Ectodermal cell (in vitro differentiated cells): Measurements from ENCODE around the gene CARNS1.
"Not testable (repeated sequence)": the region's sequence is repeated elsewhere in the genome, so short reads cannot be mapped to it uniquely, and the experiment has no call there.

Experiments used
- H3K27ac ChIP-seq: 2 replicates; pipeline ENCODE4 v1.7.0; 2013; ENCODE audit warnings: mild to moderate bottlenecking, low read depth, low read length; ENCODE audit not compliant: insufficient read depth, poor library complexity, severe bottlenecking
- H3K27me3 ChIP-seq: 2 replicates; pipeline ENCODE4 v1.7.0; 2013; ENCODE audit warnings: mild to moderate bottlenecking, low read length; ENCODE audit not compliant: insufficient read depth, control insufficient read depth, poor library complexity, severe bottlenecking
- H3K36me3 ChIP-seq: one replicate; pipeline ENCODE4 v1.7.0; 2013; ENCODE audit warnings: low read length; ENCODE audit not compliant: control insufficient read depth, insufficient read depth
- H3K4me1 ChIP-seq: one replicate; pipeline ENCODE4 v1.7.0; 2013; ENCODE audit warnings: low read length; ENCODE audit not compliant: control insufficient read depth, insufficient read depth
- H3K4me3 ChIP-seq: 2 replicates; pipeline ENCODE4 v1.7.0; 2013; ENCODE audit warnings: low read depth, low read length, control low read depth; ENCODE audit not compliant: insufficient read depth
- H3K9me3 ChIP-seq: 2 replicates; pipeline ENCODE4 v1.7.0; 2013; ENCODE audit warnings: mild to moderate bottlenecking, low read length, moderate library complexity; ENCODE audit not compliant: control insufficient read depth
- WGBS, 2 experiments: methylation state at CpG; one replicate each; pipeline ENCODE4 v1.1.7; 2013; ENCODE audit warnings: missing lambda C conversion rate in 2 of 2; 5-methylcytosine and 5-hydroxymethylcytosine counted together

Gene CARNS1

GRCh38 chr11:67421430-67422031 lies 6.1 kb downstream of the CARNS1 start:
- no peaks in the 10 kb centered on the region for H3K36me3 ChIP-seq
- peaks cover 23% of the 10 kb centered on the region for H3K27me3 ChIP-seq
- WGBS, 2 experiments = 78% methylated on average over 22 of the region's 22 CpGs
- H3K4me3 ChIP-seq = no peak overlapping the region
- no peaks in the 10 kb centered on the region for H3K9me3 ChIP-seq
- H3K4me1 ChIP-seq = peaks cover 5% of the 10 kb centered on the region
- H3K27ac ChIP-seq = no peak overlapping the region

DNA sequence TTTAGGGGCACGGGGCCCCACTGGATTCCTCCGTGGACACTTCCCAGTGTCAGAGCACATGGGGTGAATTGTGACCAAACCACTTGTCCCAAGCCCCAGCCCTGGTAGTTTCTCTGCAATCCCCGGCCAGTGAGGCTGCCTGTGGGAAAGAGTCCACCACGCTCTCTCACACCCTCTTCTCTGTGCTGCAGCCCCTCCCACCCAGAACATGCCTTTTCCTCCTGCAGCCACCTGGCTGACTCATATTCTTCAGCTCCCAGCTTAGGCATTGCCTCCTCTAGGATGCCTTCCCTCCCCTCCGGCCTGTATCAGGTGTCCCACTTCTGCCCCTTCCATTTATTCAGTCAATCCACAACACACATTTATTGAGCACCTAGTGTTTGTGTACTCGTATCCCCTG lies 7.4 kb downstream of the CARNS1 start:
- 74 to 81% methylated on average over 6 of the region's 6 CpGs for WGBS, 2 experiments
- peaks cover 20% of the 10 kb centered on the region for H3K27me3 ChIP-seq
- H3K36me3 ChIP-seq = no peaks in the 10 kb centered on the region

GRCh38 chr11:67423466-67423865 lies 8.0 kb downstream of the CARNS1 start:
- no peaks in the 10 kb centered on the region for H3K9me3 ChIP-seq
- H3K4me3 ChIP-seq = no peak overlapping the region
- peaks cover 19% of the 10 kb centered on the region for H3K27me3 ChIP-seq
- peaks cover 5% of the 10 kb centered on the region for H3K4me1 ChIP-seq
- no peak overlapping the region for H3K27ac ChIP-seq
- WGBS, 2 experiments = 96% methylated on average over 13 of the region's 13 CpGs
- no peaks in the 10 kb centered on the region for H3K36me3 ChIP-seq

More for the DNA sequence above, 7.4 kb downstream of the CARNS1 start:
- peaks cover 5% of the 10 kb centered on the region for H3K4me1 ChIP-seq
- no peak overlapping the region for H3K4me3 ChIP-seq
- no peak overlapping the region for H3K27ac ChIP-seq
- no peaks in the 10 kb centered on the region for H3K9me3 ChIP-seq

GRCh38 chr11:67423891-67424613 lies 8.6 kb downstream of the CARNS1 start:
- Histone ChIP-seq H3K9me3 (no peaks in the 10 kb centered on the region), H3K27me3 (peaks cover 16% of the 10 kb centered on the region), H3K27ac (no peak overlapping the region), H3K4me1 (peaks cover 8% of the 10 kb centered on the region), H3K36me3 (no peaks in the 10 kb centered on the region), H3K4me3 (no peak overlapping the region)
- 92 to 93% methylated on average over 34 of the region's 34 CpGs for WGBS, 2 experiments

- H3K4me1 ChIP-seq, H3K9me3 ChIP-seq, H3K27ac ChIP-seq, H3K36me3 ChIP-seq, H3K27me3 ChIP-seq: not testable (repeated sequence)
- H3K4me3 ChIP-seq = peak overlapping the region; percentile 66
- WGBS, 2 experiments = 94% methylated on average over 19 of the region's 19 CpGs
These were observed 11.9 kb downstream of the CARNS1 start for GRCh38 chr11:67427364-67427859.

DNA sequence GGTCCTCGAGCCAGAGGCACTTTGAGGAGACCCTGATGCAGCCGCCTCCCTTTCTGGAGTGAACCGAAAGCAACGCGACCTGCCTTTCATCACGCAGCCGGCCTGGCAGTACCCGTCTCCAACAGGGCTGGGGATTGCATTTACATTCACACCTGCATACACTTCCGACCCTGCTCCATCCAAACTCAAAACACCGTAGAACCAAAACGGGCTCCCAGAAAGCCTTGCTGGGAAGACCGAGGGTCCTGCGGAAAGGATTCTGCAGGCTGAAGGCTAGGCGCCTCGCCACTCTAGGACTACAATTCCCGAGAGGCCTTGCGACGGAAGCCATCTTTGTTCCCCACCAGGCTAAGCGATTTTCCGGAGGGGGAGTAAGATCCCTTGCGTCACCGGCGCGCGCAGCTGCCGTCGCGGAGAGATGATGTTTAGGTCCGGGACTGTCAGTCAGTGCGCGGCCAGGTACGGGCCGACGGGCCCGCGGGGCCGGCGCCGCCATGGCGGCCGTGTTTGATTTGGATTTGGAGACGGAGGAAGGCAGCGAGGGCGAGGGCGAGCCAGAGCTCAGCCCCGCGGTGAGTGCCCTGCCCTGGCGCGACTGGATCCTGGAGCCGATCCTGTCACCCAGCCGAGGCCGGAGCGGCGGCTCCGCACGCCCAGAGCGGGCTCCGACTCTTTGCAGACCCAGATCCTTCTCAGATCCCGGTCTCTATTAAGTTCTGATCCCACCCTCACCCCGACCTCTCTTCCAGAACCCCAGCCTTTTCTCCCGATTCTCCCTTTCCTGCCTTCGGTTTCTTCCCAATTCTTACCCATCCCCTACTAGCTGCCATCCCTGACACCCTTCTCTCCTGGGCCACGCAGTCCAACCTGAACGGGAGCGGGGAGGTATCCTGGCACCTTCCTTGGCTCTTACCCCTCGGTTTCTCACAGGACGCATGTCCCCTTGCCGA lies 12.8 kb downstream of the CARNS1 start, which contains the start of gene RPS6KB2:
RPS6KB2 (plus strand) TSS at position 443 of the 950 bp plus-strand sequence; CDS start at position 495, 52 bp downstream.
- Histone ChIP-seq H3K4me3 (peak within 1 kb of the TSS; percentile 66), H3K27me3 (no peaks in the 10 kb centered on the region), H3K9me3 (no peaks in the 10 kb centered on the region), H3K27ac (peak within 1 kb of the TSS; percentile 36), H3K4me1 (peaks cover 7% of the 10 kb centered on the region), H3K36me3 (no peaks in the 10 kb centered on the region)
- WGBS, 2 experiments = 5 to 6% methylated on average over 68 of the region's 68 CpGs

DNA sequence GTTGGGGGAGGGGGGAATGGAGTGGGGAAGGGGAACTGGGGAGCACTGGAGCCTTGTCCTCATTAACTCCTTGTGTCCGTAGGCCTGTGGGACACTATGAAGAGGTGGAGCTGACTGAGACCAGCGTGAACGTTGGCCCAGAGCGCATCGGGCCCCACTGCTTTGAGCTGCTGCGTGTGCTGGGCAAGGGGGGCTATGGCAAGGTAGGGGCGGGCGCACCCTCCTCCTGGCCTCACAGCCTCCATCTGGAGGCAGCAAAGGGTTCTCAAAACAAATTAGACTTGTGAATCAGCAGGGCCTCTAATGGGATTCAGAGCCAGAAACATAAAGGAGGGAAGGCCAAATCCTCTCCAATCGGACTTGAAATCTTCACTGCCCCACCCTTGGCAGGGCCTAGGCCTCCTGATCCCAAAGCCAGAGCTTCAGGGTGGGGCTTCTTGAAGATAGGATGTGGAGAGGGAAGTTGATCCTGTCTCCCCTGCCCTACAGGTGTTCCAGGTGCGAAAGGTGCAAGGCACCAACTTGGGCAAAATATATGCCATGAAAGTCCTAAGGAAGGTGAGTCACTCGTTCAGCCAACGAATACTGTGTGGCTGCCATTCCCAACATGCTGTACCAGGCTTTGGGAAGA lies 13.7 kb downstream of the CARNS1 start:
- Histone ChIP-seq H3K4me1 (peaks cover 7% of the 10 kb centered on the region), H3K27me3 (no peaks in the 10 kb centered on the region), H3K9me3 (no peaks in the 10 kb centered on the region), H3K27ac (no peak overlapping the region), H3K36me3 (peaks cover 4% of the 10 kb centered on the region), H3K4me3 (peak overlapping the region; percentile 66)
- 66% methylated on average over 12 of the region's 12 CpGs for WGBS, 2 experiments

DNA sequence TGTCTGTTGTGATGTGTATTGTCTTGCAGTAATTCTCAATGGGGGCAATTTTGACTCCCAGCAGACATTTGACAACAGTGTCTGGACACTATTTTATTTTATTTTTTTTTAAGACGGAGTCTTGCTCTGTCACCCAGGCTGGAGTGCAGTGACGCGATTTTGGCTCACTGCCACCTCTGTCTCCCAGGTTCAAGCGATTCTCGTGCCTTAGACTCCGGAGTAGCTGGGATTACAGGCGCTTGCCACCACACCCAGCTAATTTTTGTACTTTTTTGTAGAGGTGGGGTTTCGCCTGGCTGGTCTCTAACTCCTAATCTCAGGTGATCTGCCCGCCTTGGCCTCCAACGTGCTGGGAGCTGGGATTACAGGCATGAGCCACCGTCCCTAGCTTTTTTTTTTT lies 14.2 kb downstream of the CARNS1 start:
- Histone ChIP-seq H3K4me1 (peaks cover 7% of the 10 kb centered on the region), H3K27me3 (no peaks in the 10 kb centered on the region), H3K4me3 (no peak overlapping the region), H3K27ac (no peak overlapping the region), H3K9me3 (no peaks in the 10 kb centered on the region), H3K36me3 (peaks cover 4% of the 10 kb centered on the region)
- 93 to 96% methylated on average over 11 of the region's 11 CpGs for WGBS, 2 experiments

DNA sequence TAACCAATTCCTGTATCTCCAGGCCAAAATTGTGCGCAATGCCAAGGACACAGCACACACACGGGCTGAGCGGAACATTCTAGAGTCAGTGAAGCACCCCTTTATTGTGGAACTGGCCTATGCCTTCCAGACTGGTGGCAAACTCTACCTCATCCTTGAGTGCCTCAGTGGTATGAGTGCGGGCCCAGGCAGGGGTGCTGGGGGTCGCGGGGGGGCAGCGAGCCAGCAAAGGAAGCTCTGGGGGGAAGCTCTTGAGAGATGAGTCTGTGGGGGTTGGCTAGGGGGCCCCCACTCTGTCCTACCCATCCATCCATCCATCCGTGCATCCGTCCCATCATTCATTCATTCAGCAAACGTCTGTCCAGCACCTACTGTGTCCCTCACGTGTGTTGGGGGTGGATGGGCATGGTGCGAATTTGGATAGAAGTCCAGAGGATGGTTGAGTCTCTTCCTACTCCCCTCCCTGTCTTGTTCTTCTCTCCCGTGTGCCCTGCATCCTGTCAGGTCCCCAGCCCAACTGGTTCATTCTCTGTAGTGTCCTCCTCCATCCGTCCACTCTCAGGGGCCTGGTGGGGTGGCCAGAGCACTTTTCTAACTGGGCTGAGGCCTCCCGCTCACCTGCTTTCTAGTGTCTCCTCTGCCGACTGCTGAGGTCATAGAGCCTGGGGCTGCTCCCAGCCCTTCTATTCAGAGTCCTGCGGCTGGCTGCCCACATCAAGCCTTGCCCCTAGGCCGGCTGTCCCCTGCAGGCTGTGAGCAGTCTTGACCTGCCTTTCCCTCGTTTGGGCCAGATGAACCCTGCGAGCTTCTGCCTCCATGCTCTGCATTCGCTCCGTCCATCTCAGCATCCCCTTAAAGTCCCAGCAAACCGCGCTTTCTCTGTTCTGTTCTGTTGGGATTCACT lies 16.1 kb downstream of the CARNS1 start:
- no peaks in the 10 kb centered on the region for H3K9me3 ChIP-seq
- H3K27ac ChIP-seq = no peak overlapping the region
- H3K4me3 ChIP-seq = no peak overlapping the region
- H3K27me3 ChIP-seq = no peaks in the 10 kb centered on the region
- H3K4me1 ChIP-seq = peaks cover 7% of the 10 kb centered on the region
- WGBS, 2 experiments = 94 to 95% methylated on average over 24 of the region's 24 CpGs
- H3K36me3 ChIP-seq = peaks cover 4% of the 10 kb centered on the region
